Measurements from ENCODE around the gene CA6.

The CA6 gene

GRCh38 chr1:8985915-8986813 is 40.5 kb downstream of the CA6 start:
- TF ChIP-seq EZH2phosphoT487 (conservative IDR thresholded peaks at IDR 0.05; ENCODE audit: low read length) (no peak), CTCF (IDR thresholded peaks at IDR 0.05; ENCODE audit: insufficient read depth, low read length, poor library complexity, severe bottlenecking) (no peak)
- Histone ChIP-seq H3K79me2 (ENCODE audit: insufficient read depth, low read length) (no peaks in the 10 kb centered on the region), H3K36me3 (ENCODE audit: low read length) (no peaks in the 10 kb centered on the region), H3K4me2 (ENCODE audit: low read depth, low read length, poor library complexity, severe bottlenecking) (no peak overlapping the region), H4K20me1 (ENCODE audit: low read depth, low read length) (no peaks in the 10 kb centered on the region), H3K9me3 (ENCODE audit: insufficient read depth, low read length) (no peaks in the 10 kb centered on the region), H3K27me3 (ENCODE audit: low read length) (no peaks in the 10 kb centered on the region), H3K9ac (ENCODE audit: low read length) (no peak overlapping the region), H3K4me3 (ENCODE audit: insufficient read depth, low read length, poor library complexity, severe bottlenecking) (no peak overlapping the region), H3K9me2 (replicated peaks; ENCODE audit: insufficient read depth, low read length) (no peaks in the 10 kb centered on the region), H2AFZ (ENCODE audit: low read depth, low read length, severe bottlenecking) (no peak overlapping the region), H3K27ac (ENCODE audit: low read depth, low read length) (no peak overlapping the region), H3F3A (ENCODE audit: insufficient read depth) (no peaks in the 10 kb centered on the region)

GRCh38 chr1:8986814-8987190 is 41.1 kb downstream of the CA6 start:
- Histone ChIP-seq H3K27ac (ENCODE audit: low read depth, low read length) (no peak overlapping the region), H3K4me2 (ENCODE audit: low read depth, low read length, poor library complexity, severe bottlenecking) (no peak overlapping the region), H3K9me2 (replicated peaks; ENCODE audit: insufficient read depth, low read length) (no peaks in the 10 kb centered on the region), H3K36me3 (ENCODE audit: low read length) (no peaks in the 10 kb centered on the region), H2AFZ (ENCODE audit: low read depth, low read length, severe bottlenecking) (no peak overlapping the region), H4K20me1 (ENCODE audit: low read depth, low read length) (no peaks in the 10 kb centered on the region), H3K27me3 (ENCODE audit: low read length) (no peaks in the 10 kb centered on the region), H3K9me3 (ENCODE audit: insufficient read depth, low read length) (no peaks in the 10 kb centered on the region), H3K79me2 (ENCODE audit: insufficient read depth, low read length) (no peaks in the 10 kb centered on the region), H3K4me3 (ENCODE audit: insufficient read depth, low read length, poor library complexity, severe bottlenecking) (no peak overlapping the region), H3F3A (ENCODE audit: insufficient read depth) (no peaks in the 10 kb centered on the region), H3K9ac (ENCODE audit: low read length) (no peak overlapping the region)
- no peak for TF ChIP-seq CTCF (IDR thresholded peaks at IDR 0.05; ENCODE audit: insufficient read depth, low read length, poor library complexity, severe bottlenecking)
- TF ChIP-seq EZH2phosphoT487 (conservative IDR thresholded peaks at IDR 0.05; ENCODE audit: low read length), result no peak

- no peaks in the 10 kb centered on the region for H3F3A ChIP-seq (ENCODE audit: insufficient read depth)
- H3K36me3 ChIP-seq (ENCODE audit: low read length), result no peaks in the 10 kb centered on the region
- no peaks in the 10 kb centered on the region for H4K20me1 ChIP-seq (ENCODE audit: low read depth, low read length)
- H3K9me2 ChIP-seq (replicated peaks; ENCODE audit: insufficient read depth, low read length), result no peaks in the 10 kb centered on the region
- H3K79me2 ChIP-seq (ENCODE audit: insufficient read depth, low read length), result no peaks in the 10 kb centered on the region
- H3K4me2 ChIP-seq (ENCODE audit: low read depth, low read length, poor library complexity, severe bottlenecking), result no peak overlapping the region
- H3K9ac ChIP-seq (ENCODE audit: low read length), result no peak overlapping the region
- H2AFZ ChIP-seq (ENCODE audit: low read depth, low read length, severe bottlenecking), result no peak overlapping the region
- H3K27ac ChIP-seq (ENCODE audit: low read depth, low read length), result no peak overlapping the region
- H3K9me3 ChIP-seq (ENCODE audit: insufficient read depth, low read length), result no peaks in the 10 kb centered on the region
- H3K4me3 ChIP-seq (ENCODE audit: insufficient read depth, low read length, poor library complexity, severe bottlenecking), result no peak overlapping the region
- TF ChIP-seq EZH2phosphoT487 (conservative IDR thresholded peaks at IDR 0.05; ENCODE audit: low read length) (no peak), CTCF (IDR thresholded peaks at IDR 0.05; ENCODE audit: insufficient read depth, low read length, poor library complexity, severe bottlenecking) (peak; percentile 84)
- no peaks in the 10 kb centered on the region for H3K27me3 ChIP-seq (ENCODE audit: low read length)
Observed at GRCh38 chr1:8987881-8988617, 42.4 kb downstream of the CA6 start.
